IgD-negative memory B cell (primary cell): ENCODE measurements around the gene CYP4B1. TPM values are rescaled to one million over a fixed set of nuclear protein-coding genes. Genes with fewer than 3 reads are reported as not detected.
A peak's percentile ranks its signal among the peaks of the same experiment; 100 is the strongest.
"Not testable (repeated sequence)": the region's sequence is repeated elsewhere in the genome, so short reads cannot be mapped to it uniquely, and the experiment has no call there.

ENCODE experiments used
- H3K27ac Mint-ChIP-seq, 3 donors: one replicate each; pipeline ENCODE4 v1.8.0; 2020 to 2022; ENCODE audit warnings: mild to moderate bottlenecking in 3 of 3, mixed read lengths in 3 of 3, moderate library complexity in 1 of 3
- H3K27me3 Mint-ChIP-seq: one replicate; pipeline ENCODE4 v1.8.0; 2021; ENCODE audit warnings: mixed read lengths
- H3K36me3 Mint-ChIP-seq: one replicate; pipeline ENCODE4 v1.8.0; 2020; ENCODE audit warnings: mild to moderate bottlenecking, mixed read lengths
- H3K4me1 Mint-ChIP-seq, 3 donors: one replicate each; pipeline ENCODE4 v1.8.0; 2020 to 2022; ENCODE audit warnings: mixed read lengths in 3 of 3, mild to moderate bottlenecking in 1 of 3
- H3K4me3 Mint-ChIP-seq, 4 donors: one replicate each; pipeline ENCODE4 v1.8.0; 2020 to 2022; ENCODE audit warnings: mild to moderate bottlenecking in 4 of 4, mixed read lengths in 4 of 4, moderate library complexity in 3 of 4
- H3K9me3 Mint-ChIP-seq, 3 donors: one replicate each; pipeline ENCODE4 v1.8.0; 2020 to 2021; ENCODE audit warnings: mixed read lengths in 3 of 3, mild to moderate bottlenecking in 1 of 3
- polyA plus RNA-seq: library from polyadenylated mRNA; unstranded; fragments of 300-500 nt; fragmentation: Illumina TruSeq; gene quantifications from one replicate; pipeline ENCODE4 v1.2.3, GENCODE V29; 2021

CYP4B1 gene
- polyA plus RNA-seq, 1 donor from 2014 or later = not detected

DNA sequence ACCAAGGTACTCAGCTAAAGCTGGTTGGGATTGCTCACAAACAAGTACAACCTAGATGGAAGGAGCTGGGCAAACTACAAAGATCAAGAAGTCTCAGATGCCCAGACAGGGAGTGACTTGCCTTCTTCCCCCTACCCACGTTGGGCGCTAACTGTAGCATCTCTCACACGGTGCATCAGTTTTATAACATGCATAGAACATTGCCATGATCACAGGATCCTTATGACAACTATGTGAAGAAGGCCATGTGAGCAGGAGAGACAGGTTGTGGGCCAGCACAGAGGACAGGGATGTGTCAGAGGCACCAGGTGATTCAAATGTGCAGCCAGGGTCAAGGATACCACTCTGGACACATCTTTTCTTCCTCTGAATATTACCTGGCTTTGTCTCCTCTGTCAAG, 28.3 kb upstream of the CYP4B1 start:
- Mint-ChIP-seq H3K4me1 (peaks cover 0 to 3% (median 0%) of the 10 kb centered on the region in 3 donors), H3K27me3 (peaks cover 12% of the 10 kb centered on the region), H3K4me3 (peak overlapping the region in 1 of 4 donors; percentile 17), H3K27ac (no peak overlapping the region), H3K36me3 (no peaks in the 10 kb centered on the region), H3K9me3 (peaks cover 9 to 28% (median 27%) of the 10 kb centered on the region in 3 donors)

DNA sequence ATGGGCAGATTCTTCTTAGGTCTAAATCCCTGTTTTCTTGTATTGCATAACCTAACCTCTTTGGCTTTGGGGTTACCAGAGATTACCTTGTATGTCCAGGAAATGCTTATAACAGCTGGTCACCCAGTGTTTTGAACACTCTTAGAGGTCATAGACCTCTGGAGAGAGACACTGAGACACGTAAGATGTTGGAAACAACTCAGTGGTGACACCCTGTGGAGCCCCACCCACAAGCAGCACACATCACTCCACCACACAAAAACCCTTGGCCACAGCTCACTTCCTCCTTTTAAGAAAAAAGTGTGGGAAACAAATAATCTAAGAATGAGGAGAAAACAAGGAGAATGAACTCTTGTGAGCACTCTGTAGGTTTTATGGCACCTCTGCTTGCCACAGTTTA, 26.3 kb upstream of the CYP4B1 start:
- H3K36me3 Mint-ChIP-seq = no peaks in the 10 kb centered on the region
- peaks cover 9 to 29% (median 27%) of the 10 kb centered on the region in 3 donors for H3K9me3 Mint-ChIP-seq
- H3K27me3 Mint-ChIP-seq = peaks cover 8% of the 10 kb centered on the region
- no peak overlapping the region for H3K27ac Mint-ChIP-seq
- H3K4me3 Mint-ChIP-seq = no peak overlapping the region
- H3K4me1 Mint-ChIP-seq = peaks cover 0 to 3% (median 0%) of the 10 kb centered on the region in 3 donors

GRCh38 chr1:46774297-46774696, 24.5 kb upstream of the CYP4B1 start:
- no peaks in the 10 kb centered on the region for H3K36me3 Mint-ChIP-seq
- H3K27ac Mint-ChIP-seq = no peak overlapping the region
- H3K9me3 Mint-ChIP-seq = peaks cover 7 to 26% (median 20%) of the 10 kb centered on the region in 3 donors
- H3K4me1 Mint-ChIP-seq = peaks cover 0 to 3% (median 0%) of the 10 kb centered on the region in 3 donors
- H3K4me3 Mint-ChIP-seq = peak overlapping the region in 1 of 4 donors; percentile 22
- H3K27me3 Mint-ChIP-seq = peaks cover 5% of the 10 kb centered on the region

- H3K27me3 Mint-ChIP-seq, H3K36me3 Mint-ChIP-seq, H3K4me3 Mint-ChIP-seq, H3K4me1 Mint-ChIP-seq, H3K27ac Mint-ChIP-seq: not testable (repeated sequence)
- H3K9me3 Mint-ChIP-seq = peaks cover 0 to 15% (median 6%) of the 10 kb centered on the region in 3 donors
Measured at GRCh38 chr1:46778456-46778855, 20.4 kb upstream of the CYP4B1 start.

DNA sequence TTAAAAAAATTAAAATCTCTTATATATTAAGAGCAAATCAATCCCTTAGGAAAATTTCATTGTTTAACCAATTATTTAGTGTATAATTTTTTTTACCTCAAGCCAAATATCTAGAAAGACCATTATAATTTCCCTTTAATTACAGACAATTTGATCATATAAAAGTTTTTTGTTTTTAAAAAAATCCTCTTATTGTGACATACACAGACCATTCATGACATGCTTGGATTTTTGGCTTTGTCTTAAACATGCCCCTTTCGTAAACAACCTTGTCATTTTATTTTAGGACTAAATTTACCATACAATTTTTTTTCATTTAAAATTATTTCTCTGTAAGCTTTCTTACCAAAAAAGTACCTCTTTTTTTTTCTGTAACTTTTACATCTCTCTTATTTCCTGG, 14.2 kb upstream of the CYP4B1 start:
- Mint-ChIP-seq H3K4me3 (no peak overlapping the region), H3K9me3 (peaks cover 0 to 14% (median 0%) of the 10 kb centered on the region in 3 donors), H3K27me3 (peaks cover 13% of the 10 kb centered on the region), H3K4me1 (no peaks in the 10 kb centered on the region), H3K27ac (no peak overlapping the region), H3K36me3 (peaks cover 6% of the 10 kb centered on the region)

DNA sequence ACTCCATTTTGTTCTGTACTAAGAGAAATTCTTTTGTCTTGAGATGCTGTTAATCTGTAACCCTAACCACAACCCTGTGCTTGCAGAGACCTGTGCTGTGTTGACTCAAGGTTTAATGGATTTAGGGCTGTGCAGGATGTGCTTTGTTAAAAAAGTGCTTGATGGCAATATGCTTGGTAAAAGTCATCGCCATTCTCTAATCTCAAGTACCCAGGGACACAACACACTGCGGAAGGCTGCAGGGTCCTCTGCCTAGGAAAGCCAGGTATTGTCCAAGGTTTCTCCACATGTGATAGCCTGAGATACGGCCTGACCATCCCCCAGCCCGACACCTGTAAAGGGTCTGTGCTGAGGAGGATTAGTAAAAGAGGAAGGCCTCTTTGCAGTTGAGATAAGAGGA, 10.2 kb upstream of the CYP4B1 start:
- H3K27me3 Mint-ChIP-seq = peaks cover 11% of the 10 kb centered on the region
- not testable (repeated sequence) for H3K27ac Mint-ChIP-seq, H3K4me3 Mint-ChIP-seq, H3K36me3 Mint-ChIP-seq, H3K9me3 Mint-ChIP-seq, H3K4me1 Mint-ChIP-seq

DNA sequence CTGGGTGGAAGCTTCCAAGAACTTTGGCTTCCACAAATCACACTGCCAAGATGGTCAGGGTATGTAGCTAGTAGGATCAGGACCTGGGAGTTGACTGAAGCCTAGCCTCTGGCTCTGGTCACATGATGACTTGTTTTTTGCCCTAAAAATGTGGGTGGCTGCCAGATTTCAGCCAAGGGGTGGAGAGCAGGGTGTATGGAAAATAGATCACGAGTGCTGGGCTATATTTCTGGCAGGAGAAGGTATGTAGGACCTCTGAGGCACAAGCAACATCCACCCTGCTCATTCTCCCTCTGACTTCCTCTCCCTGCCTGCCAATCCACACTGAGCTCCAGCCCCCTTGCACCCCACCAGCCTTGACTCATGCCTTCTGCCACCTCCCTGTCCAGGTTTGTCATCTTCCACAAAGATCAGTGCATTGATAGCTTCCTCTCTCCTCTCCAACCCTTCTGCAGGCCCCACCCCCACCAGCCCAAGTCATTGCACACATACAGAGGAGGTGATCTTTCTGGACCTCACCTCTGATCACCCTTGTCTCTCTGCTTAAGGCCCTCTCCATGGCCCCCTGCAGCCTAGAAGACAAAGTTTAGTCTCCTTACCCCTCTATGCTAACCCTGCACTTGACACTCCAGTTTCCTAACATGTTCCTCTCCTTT, 8.3 kb upstream of the CYP4B1 start:
- no peak overlapping the region for H3K4me3 Mint-ChIP-seq
- H3K27me3 Mint-ChIP-seq = peaks cover 11% of the 10 kb centered on the region
- H3K36me3 Mint-ChIP-seq = no peaks in the 10 kb centered on the region
- no peak overlapping the region for H3K27ac Mint-ChIP-seq
- peaks cover 0 to 3% (median 0%) of the 10 kb centered on the region in 3 donors for H3K9me3 Mint-ChIP-seq
- no peaks in the 10 kb centered on the region for H3K4me1 Mint-ChIP-seq

- Mint-ChIP-seq H3K4me1 (no peaks in the 10 kb centered on the region), H3K4me3 (no peak overlapping the region), H3K27me3 (peaks cover 15% of the 10 kb centered on the region), H3K27ac (no peak overlapping the region), H3K9me3 (peaks cover 0 to 3% (median 0%) of the 10 kb centered on the region in 3 donors), H3K36me3 (no peaks in the 10 kb centered on the region)
Measured at GRCh38 chr1:46793126-46793525, 5.7 kb upstream of the CYP4B1 start.

- Mint-ChIP-seq H3K27me3 (peaks cover 9% of the 10 kb centered on the region), H3K36me3 (no peaks in the 10 kb centered on the region), H3K27ac (no peak overlapping the region), H3K4me3 (no peak overlapping the region), H3K9me3 (peaks cover 0 to 3% (median 0%) of the 10 kb centered on the region in 3 donors), H3K4me1 (no peaks in the 10 kb centered on the region)
Measured at GRCh38 chr1:46797696-46798470, 963 bp upstream of the CYP4B1 start.

DNA sequence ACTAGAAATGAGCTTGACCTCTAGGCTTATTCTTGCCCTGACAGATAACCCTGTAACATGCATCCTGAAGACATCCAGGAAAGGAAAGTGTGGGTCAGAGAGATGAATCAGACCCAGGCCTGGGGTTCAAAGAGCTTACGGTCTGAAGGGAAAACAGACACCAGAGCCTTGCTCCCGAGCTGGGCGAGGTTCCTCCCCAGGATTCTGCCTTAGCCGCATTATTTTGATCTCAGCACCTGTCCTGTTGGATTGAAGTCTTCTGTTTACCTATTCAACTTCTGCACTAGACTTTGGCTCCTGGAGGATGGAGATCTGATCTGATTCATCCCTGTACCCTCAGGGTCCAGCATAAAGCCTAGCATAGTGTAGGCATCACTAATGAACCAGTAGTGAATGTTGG, 1.9 kb downstream of the CYP4B1 start:
- Mint-ChIP-seq H3K27ac (no peak overlapping the region), H3K9me3 (no peaks in the 10 kb centered on the region), H3K27me3 (peaks cover 12% of the 10 kb centered on the region), H3K4me1 (no peaks in the 10 kb centered on the region), H3K4me3 (no peak overlapping the region), H3K36me3 (no peaks in the 10 kb centered on the region)

- H3K36me3 Mint-ChIP-seq = no peaks in the 10 kb centered on the region
- H3K4me1 Mint-ChIP-seq = no peaks in the 10 kb centered on the region
- H3K27me3 Mint-ChIP-seq = peaks cover 10% of the 10 kb centered on the region
- H3K9me3 Mint-ChIP-seq = no peaks in the 10 kb centered on the region
- no peak overlapping the region for H3K27ac Mint-ChIP-seq
- no peak overlapping the region for H3K4me3 Mint-ChIP-seq
Measured at GRCh38 chr1:46801323-46802055, 2.6 kb downstream of the CYP4B1 start.

GRCh38 chr1:46802081-46802480, 3.2 kb downstream of the CYP4B1 start:
- Mint-ChIP-seq H3K9me3 (no peaks in the 10 kb centered on the region), H3K27ac (no peak overlapping the region), H3K4me1 (no peaks in the 10 kb centered on the region), H3K27me3 (peaks cover 6% of the 10 kb centered on the region), H3K4me3 (no peak overlapping the region), H3K36me3 (no peaks in the 10 kb centered on the region)

GRCh38 chr1:46802901-46803574, 4.2 kb downstream of the CYP4B1 start:
- H3K27ac Mint-ChIP-seq = no peak overlapping the region
- H3K4me3 Mint-ChIP-seq = no peak overlapping the region
- H3K9me3 Mint-ChIP-seq = peaks cover 0 to 4% (median 2%) of the 10 kb centered on the region in 3 donors
- H3K4me1 Mint-ChIP-seq = no peaks in the 10 kb centered on the region
- no peaks in the 10 kb centered on the region for H3K36me3 Mint-ChIP-seq
- peaks cover 7% of the 10 kb centered on the region for H3K27me3 Mint-ChIP-seq

GRCh38 chr1:46804027-46804889, 5.4 kb downstream of the CYP4B1 start:
- Mint-ChIP-seq H3K36me3 (no peaks in the 10 kb centered on the region), H3K27ac (no peak overlapping the region), H3K27me3 (peaks cover 7% of the 10 kb centered on the region), H3K4me1 (no peaks in the 10 kb centered on the region), H3K4me3 (no peak overlapping the region), H3K9me3 (peaks cover 0 to 4% (median 2%) of the 10 kb centered on the region in 3 donors)
